Epithelial cell of proximal tubule (primary cell): ENCODE measurements around the gene EIF4E. TPM values are rescaled to one million over a fixed set of nuclear protein-coding genes. Genes with fewer than 3 reads are reported as not detected.
"Not testable (repeated sequence)": the region's sequence is repeated elsewhere in the genome, so short reads cannot be mapped to it uniquely, and the experiment has no call there.

Experiments
- DNase-seq: peaks from one replicate; pipeline ENCODE4 v3.0.0-alpha.2; 2011; ENCODE audit warnings: low read depth
- H3K4me3 ChIP-seq: 2 replicates; pipeline ENCODE4 v1.5.1; 2011; ENCODE audit warnings: low read depth, mild to moderate bottlenecking, low read length
- total RNA-seq: library from RNA; depleted of rRNA; stranded (reverse); fragments of >200 nt; gene quantifications from 2 replicates; pipeline ENCODE4 v1.2.3, GENCODE V29; 2015
- TF ChIP-seq, protein P1 (sequence below): conservative IDR thresholded peaks from 2 replicates; pipeline ENCODE4 v1.5.1; 2012; ENCODE audit warnings: low read depth, mild to moderate bottlenecking, low read length

Gene EIF4E
- total RNA-seq, 1 donor from 2014 or later: 157 TPM

DNA sequence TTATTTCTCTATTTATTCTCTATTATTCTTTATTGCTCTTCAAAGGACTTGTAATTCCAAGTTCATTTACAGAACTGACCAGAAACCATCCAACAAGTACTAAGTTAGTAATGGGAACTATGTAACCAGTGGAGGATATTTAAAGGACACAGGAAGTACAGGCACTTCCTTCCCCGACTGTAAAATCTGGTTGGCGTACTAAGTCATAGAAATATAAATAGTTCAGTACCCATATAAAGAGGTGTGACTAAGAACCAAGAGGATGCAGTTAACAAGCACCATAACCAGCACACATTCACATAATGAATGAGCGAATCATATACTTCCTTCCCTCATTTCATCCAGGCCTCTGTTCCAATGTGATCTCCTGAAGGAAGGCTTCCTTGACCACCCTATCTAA lies 3.6 kb upstream of the EIF4E start:
- TF ChIP-seq, protein P1, sequence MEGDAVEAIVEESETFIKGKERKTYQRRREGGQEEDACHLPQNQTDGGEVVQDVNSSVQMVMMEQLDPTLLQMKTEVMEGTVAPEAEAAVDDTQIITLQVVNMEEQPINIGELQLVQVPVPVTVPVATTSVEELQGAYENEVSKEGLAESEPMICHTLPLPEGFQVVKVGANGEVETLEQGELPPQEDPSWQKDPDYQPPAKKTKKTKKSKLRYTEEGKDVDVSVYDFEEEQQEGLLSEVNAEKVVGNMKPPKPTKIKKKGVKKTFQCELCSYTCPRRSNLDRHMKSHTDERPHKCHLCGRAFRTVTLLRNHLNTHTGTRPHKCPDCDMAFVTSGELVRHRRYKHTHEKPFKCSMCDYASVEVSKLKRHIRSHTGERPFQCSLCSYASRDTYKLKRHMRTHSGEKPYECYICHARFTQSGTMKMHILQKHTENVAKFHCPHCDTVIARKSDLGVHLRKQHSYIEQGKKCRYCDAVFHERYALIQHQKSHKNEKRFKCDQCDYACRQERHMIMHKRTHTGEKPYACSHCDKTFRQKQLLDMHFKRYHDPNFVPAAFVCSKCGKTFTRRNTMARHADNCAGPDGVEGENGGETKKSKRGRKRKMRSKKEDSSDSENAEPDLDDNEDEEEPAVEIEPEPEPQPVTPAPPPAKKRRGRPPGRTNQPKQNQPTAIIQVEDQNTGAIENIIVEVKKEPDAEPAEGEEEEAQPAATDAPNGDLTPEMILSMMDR: no peak
- H3K4me3 ChIP-seq: no peak overlapping the region
- no peak for DNase-seq

DNA sequence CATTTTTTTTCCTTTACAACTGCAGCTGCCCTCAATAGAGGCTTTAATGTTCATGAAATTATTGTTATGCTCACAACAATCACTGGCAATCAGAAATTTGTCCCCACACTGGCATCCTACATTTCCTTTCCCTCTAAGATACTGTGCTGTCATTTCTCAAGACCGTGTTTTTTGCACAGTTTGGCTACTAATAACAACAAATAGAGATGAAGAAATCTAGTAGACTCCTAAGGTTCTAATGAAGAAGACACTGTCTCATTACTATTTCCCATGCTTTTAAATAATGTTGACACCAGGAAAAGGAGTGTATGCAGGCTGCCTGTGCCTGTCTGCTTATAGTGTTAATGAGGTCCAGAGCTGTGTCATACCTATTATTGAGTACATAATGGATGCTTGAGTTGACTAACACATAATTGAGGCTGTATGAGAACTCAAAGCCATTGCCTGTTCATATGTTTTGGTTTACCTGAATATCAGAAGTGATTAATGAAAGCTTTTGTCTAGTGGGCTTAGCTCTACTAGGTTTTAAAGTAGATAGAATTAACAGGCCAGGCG lies 1.5 kb upstream of the EIF4E start:
- no peak for DNase-seq
- TF ChIP-seq, protein P1: no peak
- peak overlapping the region; percentile 97 for H3K4me3 ChIP-seq

DNA sequence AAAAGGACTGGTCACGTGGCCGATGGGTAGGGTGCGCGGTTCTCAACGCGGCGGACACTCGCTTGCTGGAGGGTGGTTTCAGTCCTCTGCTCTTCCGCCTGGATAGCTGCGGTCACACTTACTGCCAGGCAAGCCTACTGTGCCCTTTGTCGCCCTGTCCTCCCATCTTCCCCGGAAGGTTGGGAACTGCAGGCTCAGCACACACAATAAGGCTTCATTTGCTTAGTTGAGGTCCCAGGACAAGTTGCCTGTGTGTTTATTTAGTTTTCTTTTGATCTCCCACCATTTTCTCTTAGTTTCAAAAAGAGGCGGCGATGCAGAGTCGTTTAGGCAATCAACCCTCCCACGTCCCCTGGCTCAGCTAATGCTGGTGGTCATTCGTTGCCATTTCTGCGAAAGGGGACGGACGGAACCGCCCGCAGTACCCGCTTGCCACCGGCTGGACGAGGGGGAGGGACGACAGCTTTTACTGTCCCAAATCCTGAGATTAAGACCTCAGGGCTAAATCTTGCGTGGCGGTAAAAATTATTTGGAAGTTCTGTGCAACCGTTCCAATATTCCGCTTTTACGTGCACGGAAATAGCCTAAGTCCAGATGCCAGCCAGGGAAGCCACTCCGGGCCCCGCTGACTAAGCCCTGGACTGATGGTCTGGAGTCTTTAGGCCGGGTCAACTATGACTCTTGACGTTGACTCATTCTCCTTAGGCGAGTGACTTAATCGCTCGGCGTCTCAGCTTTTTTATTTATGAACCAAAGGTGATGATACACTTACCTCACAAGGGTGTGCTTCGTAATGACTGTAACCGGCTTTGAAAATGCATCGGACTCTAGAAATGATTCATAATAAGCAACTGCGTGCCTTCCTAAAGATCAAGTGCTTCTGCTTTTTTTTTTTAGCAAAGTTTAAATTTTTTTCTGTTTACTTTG lies 671 bp upstream of the EIF4E start:
- DNase-seq: peak; percentile 95
- TF ChIP-seq, protein P1: no peak
- H3K4me3 ChIP-seq: peak overlapping the region; percentile 97

DNA sequence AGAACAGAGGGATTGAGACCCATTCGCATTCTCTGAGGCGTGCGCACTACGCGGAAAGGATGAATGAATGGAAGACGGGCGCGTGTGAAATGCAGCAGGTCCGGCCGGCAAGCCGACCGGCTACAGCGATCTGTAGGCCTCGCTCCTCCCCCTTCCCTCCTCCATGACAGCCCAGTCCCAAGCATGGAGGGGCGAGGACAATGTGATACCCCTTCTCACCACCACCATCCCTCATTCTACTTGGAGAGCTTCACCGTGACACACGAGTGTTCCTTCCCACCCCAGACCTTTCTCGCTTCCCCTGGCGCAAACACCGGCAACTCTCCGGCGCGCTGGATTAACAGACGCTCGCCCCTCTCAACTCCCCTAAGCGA lies 815 bp downstream of the EIF4E start:
- peak overlapping the region; percentile 97 for H3K4me3 ChIP-seq
- TF ChIP-seq, protein P1: no peak
- no peak for DNase-seq

DNA sequence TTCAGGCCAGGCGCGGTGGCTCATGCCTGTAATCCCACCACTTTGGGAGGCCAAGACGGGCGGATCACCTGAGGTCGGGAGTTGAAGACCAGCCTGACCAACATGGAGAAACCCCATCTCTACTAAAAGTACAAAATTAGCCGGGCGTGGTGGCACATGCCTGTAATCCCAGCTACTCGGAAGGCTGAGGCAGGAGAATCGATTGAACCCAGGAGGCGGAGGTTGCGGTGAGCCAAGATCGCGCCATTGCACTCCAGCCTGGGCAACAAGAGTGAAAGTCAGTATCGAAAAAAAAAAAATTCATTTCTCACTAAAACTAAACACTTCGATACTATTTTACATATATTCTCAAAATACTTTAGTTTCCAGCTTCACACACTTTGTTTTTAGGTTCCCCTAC lies 2.7 kb downstream of the EIF4E start:
- DNase-seq, H3K4me3 ChIP-seq: not testable (repeated sequence)

DNA sequence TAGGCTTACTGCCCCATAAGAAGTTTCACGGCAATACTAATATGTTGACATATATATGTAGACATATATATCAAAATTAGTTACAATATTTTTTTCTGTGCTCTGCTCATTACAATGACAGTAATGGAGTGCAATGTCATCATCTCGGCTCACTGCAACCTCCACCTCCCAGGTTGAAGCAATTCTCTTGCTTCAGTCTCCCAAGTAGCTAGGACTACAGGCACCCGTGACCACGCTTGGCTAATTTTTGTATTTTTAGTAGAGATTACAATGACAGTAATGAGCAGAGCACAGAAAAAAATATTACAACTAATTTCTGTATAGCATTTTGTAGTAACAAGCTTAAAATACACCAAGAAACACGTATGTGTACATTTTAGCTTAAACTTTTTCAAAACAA lies 7.6 kb downstream of the EIF4E start:
- no peak for DNase-seq
- H3K4me3 ChIP-seq: no peak overlapping the region
- TF ChIP-seq, protein P1: no peak

DNA sequence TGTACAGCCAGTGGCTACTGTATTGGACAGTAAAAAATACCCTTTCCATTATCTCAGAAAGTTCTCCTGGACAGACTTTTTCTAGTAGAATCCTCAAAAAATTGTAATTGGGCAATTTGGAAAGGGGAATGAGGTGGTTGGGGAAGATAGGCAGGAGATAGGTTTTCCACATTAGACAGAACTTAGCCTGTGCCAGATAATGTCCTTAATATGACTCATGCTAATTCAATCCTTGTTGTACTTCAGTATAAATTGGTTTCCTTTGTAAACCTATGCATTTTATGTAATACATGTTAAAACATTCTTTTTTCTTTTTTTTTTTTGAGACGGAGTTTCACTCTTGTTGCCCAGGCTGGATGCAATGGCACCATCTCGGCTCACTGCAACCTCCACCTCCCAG lies 8.9 kb downstream of the EIF4E start:
- DNase-seq: no peak
- TF ChIP-seq, protein P1: no peak
- no peak overlapping the region for H3K4me3 ChIP-seq

DNA sequence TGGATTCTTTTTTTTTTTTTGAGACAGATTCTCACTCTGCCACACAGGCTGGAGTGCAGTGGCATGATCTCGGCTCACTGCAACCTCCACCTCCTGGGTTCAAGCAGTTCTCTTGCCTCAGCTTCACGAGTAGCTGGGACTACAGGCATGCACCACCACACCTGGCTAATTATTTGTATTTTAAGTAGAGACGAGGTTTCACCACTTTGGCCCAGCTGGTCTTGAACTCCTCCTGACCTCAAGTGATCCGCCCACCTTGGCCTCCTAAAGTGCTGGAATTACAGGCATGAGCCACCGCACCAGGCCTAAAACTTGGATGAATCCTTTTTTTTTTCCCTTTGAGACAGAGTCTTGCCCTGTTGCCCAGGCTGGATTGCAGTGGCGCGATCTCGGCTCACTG lies 18.2 kb downstream of the EIF4E start:
- DNase-seq, H3K4me3 ChIP-seq: not testable (repeated sequence)
